ENCODE results near the gene KBTBD8.

DNA sequence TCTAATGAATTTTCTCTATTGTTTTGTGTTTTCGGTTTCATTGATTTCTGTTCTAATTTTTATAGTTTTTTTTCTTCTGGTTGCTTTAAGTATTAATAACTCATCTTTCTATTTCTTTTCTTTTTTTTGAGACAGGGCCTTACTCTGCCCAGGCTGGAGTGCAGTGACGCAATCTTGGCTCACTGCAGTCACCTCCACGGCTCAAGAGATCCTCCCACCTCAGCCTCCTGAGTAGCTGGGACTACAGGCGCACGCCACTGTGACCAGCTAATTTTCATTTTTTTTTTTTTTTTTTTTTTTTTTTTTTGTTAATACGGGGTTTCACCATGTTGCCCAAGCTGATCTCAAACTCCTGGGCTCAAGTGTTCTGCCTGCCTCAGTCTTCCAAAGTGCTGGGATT is 14.5 kb downstream of the KBTBD8 start:
- TF ChIP-seq POLR2A (IDR thresholded peaks at IDR 0.05) = no peak
- TF ChIP-seq, protein P1, sequence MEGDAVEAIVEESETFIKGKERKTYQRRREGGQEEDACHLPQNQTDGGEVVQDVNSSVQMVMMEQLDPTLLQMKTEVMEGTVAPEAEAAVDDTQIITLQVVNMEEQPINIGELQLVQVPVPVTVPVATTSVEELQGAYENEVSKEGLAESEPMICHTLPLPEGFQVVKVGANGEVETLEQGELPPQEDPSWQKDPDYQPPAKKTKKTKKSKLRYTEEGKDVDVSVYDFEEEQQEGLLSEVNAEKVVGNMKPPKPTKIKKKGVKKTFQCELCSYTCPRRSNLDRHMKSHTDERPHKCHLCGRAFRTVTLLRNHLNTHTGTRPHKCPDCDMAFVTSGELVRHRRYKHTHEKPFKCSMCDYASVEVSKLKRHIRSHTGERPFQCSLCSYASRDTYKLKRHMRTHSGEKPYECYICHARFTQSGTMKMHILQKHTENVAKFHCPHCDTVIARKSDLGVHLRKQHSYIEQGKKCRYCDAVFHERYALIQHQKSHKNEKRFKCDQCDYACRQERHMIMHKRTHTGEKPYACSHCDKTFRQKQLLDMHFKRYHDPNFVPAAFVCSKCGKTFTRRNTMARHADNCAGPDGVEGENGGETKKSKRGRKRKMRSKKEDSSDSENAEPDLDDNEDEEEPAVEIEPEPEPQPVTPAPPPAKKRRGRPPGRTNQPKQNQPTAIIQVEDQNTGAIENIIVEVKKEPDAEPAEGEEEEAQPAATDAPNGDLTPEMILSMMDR (IDR thresholded peaks at IDR 0.05) = no peak

Measured in lower leg skin (tissue), 3 donors.